ENCODE results near the gene UBE3C.

Gene UBE3C

GRCh38 chr7:157299317-157299612, 160.5 kb downstream of the UBE3C start:
- DNase-seq, result no peak

- peak; percentile 49 for DNase-seq
Observed at GRCh38 chr7:157299613-157300368, 161.1 kb downstream of the UBE3C start.

- no peak for DNase-seq
Observed at GRCh38 chr7:157300369-157300825, 161.7 kb downstream of the UBE3C start.

- no peak for DNase-seq
Observed at GRCh38 chr7:157301610-157302120, 162.9 kb downstream of the UBE3C start.

GRCh38 chr7:157306846-157307838, 168.4 kb downstream of the UBE3C start:
- no peak for DNase-seq

GRCh38 chr7:157309988-157310668, 171.4 kb downstream of the UBE3C start:
- DNase-seq, result no peak

GRCh38 chr7:157310676-157311185, 172.0 kb downstream of the UBE3C start:
- no peak for DNase-seq

GRCh38 chr7:157312941-157313340, 174.2 kb downstream of the UBE3C start:
- no peak for DNase-seq

- no peak for DNase-seq
Observed at GRCh38 chr7:157313645-157314044, 174.9 kb downstream of the UBE3C start.

- DNase-seq, result no peak
Observed at GRCh38 chr7:157318015-157318706, 179.4 kb downstream of the UBE3C start.

All from activated CD4-positive, alpha-beta T cell treated with anti-CD3 and anti-CD28 coated beads, Interleukin-2, amount 50 U/mL, for 1 hour (primary cell).